Measurements from ENCODE around the gene CD46. TPM values are rescaled to one million over a fixed set of nuclear protein-coding genes. Genes with fewer than 3 reads are reported as not detected.

The CD46 gene
- total RNA-seq, 1 donor from 2014 or later = 214 TPM

DNA sequence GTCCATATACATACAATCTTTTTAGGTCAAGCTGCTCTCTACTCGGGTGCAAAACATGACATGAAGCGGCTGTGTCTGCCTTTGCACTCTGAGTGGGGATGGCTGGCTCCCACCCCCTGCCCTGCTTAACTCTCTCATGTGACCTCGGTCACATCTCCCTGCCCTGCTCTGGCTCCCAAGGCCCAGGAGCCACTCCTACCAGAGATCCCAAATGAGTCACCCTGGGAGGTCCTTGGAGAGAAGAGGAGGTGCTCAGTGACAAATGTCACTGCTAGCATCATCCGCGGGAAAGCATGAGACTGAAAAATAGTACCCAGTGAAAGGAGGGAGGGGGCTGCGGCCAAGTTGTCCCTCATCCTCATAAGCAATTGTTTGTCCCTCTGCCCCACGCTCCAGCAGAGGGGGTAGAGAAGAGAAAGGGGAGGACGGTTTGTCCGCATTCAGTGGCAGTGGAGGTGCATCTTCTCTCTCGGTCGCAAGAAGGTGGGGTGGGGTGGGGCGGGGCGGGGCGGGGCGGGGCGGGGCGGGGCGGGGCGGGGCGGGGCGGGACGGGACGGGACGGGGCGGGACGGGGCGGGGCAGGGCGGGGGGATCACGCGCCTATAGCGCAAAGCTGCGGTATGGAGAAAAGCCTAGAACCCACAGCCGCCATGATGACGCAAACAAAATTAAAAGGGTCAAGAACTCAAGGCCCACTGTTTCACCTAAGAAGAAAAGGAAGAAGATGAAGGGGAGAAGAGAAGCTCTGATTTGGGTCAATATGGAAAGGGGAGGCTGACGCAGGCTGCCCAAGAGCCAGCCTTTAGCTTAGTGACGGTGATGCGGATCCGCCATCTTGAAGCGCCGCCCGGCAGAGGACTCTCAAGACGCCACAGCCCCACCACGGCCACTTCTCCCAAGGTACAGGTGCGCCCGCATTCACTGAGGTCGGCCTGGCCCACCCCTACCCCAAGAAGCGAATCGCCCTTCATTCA is 66.2 kb downstream of the CD46 start:
- Mint-ChIP-seq H3K4me3 (ENCODE audit: low read depth) (no peak overlapping the region), H3K36me3 (ENCODE audit: insufficient read depth) (peaks cover 9% of the 10 kb centered on the region), H3K27me3 (no peaks in the 10 kb centered on the region), H3K9me3 (ENCODE audit: low read depth) (no peaks in the 10 kb centered on the region), H3K27ac (no peak overlapping the region), H3K4me1 (ENCODE audit: low read depth) (peaks cover 1% of the 10 kb centered on the region)
- TF ChIP-seq, protein P1, sequence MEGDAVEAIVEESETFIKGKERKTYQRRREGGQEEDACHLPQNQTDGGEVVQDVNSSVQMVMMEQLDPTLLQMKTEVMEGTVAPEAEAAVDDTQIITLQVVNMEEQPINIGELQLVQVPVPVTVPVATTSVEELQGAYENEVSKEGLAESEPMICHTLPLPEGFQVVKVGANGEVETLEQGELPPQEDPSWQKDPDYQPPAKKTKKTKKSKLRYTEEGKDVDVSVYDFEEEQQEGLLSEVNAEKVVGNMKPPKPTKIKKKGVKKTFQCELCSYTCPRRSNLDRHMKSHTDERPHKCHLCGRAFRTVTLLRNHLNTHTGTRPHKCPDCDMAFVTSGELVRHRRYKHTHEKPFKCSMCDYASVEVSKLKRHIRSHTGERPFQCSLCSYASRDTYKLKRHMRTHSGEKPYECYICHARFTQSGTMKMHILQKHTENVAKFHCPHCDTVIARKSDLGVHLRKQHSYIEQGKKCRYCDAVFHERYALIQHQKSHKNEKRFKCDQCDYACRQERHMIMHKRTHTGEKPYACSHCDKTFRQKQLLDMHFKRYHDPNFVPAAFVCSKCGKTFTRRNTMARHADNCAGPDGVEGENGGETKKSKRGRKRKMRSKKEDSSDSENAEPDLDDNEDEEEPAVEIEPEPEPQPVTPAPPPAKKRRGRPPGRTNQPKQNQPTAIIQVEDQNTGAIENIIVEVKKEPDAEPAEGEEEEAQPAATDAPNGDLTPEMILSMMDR (IDR thresholded peaks at IDR 0.05; ENCODE audit: unreplicated experiment) = no peak
- DNase-seq (ENCODE audit: low spot score, unreplicated experiment) = no peak

DNA sequence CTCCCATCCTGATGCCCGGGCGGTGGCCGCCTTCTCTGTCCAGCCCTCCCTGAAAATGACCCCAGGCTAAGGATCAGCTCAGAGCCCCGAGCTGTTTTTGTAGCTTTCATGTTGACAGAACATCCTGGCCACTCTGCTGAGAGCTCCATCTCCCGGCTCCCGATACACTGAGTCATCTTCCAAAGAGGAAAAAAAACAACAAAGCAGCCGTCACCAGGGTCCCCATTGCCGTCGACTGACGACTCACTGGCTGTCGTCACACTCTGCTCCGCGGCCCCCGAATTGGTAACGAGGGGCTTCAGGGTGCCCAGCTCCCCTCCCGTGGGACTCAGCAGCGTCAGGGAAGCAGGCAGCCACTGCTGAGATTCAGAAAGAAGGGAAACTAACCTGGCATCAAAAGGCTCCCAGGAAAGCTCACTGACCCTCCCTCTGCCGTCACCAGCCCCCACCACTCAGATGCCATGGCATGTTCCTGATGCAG is 67.2 kb downstream of the CD46 start:
- Mint-ChIP-seq H3K27me3 (no peaks in the 10 kb centered on the region), H3K36me3 (ENCODE audit: insufficient read depth) (peaks cover 11% of the 10 kb centered on the region), H3K9me3 (ENCODE audit: low read depth) (no peaks in the 10 kb centered on the region), H3K27ac (no peak overlapping the region), H3K4me1 (ENCODE audit: low read depth) (peaks cover 5% of the 10 kb centered on the region), H3K4me3 (ENCODE audit: low read depth) (no peak overlapping the region)
- TF ChIP-seq, protein P1 (IDR thresholded peaks at IDR 0.05; ENCODE audit: unreplicated experiment) = no peak
- no peak for DNase-seq (ENCODE audit: low spot score, unreplicated experiment)

DNA sequence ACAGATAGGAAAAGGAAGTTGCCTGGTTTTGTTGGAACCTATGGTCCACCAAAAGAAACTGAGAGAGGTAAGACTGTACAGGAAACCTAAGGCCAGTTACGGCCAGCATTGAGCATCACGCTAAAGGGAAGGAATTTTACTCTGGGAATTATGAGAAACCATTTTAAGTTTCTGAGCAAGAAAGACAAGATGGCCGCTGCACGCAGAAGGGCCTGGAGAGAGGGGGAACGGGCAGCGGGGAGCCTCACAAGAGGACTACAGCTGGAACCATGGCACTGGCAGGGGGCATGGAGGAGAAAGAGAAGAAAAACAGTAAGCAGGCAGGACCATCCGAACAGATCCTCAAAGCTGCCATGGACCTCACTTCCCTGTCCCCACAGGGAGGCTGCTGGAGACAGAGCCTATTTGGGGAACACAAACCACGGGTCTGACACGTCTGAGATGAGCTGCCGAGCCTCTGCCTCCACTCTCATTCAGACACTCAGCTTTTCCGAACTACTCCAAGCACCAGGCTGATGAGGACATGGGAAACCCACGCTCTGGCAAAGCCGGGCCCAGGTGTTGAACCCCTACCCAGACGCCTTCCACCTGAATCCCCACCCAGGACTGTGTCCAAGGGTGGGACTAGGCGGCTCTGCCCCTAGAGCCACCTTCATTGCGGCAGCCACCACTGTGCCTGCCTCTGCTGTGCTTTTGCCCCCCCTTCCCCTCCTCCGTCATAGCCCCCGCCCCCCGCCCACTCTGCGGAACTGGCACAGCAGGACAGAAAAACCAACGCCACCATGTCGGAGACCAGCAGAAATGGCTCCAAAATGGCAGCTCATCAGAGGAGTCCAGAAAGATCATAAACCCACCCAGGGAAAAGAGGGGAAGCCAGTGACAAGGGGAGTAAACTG is 69.0 kb downstream of the CD46 start:
- Mint-ChIP-seq H3K4me1 (ENCODE audit: low read depth) (peaks cover 12% of the 10 kb centered on the region), H3K9me3 (ENCODE audit: low read depth) (no peaks in the 10 kb centered on the region), H3K4me3 (ENCODE audit: low read depth) (no peak overlapping the region), H3K27me3 (no peaks in the 10 kb centered on the region), H3K27ac (peak overlapping the region; percentile 63), H3K36me3 (ENCODE audit: insufficient read depth) (peaks cover 9% of the 10 kb centered on the region)
- DNase-seq (ENCODE audit: low spot score, unreplicated experiment) = no peak
- TF ChIP-seq, protein P1 (IDR thresholded peaks at IDR 0.05; ENCODE audit: unreplicated experiment) = no peak

DNA sequence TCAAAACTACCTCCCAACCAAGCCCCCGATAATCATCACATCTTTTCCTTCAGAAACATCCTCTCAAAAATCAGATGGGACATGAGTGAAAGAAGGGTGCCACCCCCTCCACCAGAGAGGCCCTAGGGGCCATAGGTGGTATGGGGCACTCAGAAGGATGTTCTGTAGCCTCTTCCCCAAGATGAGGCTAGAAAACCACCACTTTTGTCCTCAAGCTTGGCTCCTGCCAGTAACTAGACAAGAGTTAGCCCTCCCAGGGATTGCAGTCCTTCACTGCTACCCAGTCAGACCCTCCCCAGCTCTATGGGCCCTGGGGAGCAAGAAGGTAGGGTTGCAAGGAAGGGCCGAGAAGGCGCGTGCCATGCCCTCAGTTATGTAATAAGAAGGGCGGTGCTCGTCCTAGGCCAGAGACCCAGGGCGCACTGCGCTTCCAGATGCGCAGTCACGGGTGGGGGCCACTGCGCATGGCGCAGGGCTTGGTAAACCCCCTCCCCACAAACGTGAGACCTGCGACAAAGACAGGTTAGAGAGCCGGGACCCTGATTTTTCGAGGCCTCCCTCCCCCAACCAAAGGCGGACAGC is 69.7 kb downstream of the CD46 start:
- Mint-ChIP-seq H3K36me3 (ENCODE audit: insufficient read depth) (peaks cover 7% of the 10 kb centered on the region), H3K9me3 (ENCODE audit: low read depth) (no peaks in the 10 kb centered on the region), H3K27me3 (no peaks in the 10 kb centered on the region), H3K4me1 (ENCODE audit: low read depth) (peaks cover 18% of the 10 kb centered on the region), H3K27ac (no peak overlapping the region), H3K4me3 (ENCODE audit: low read depth) (no peak overlapping the region)
- TF ChIP-seq, protein P1 (IDR thresholded peaks at IDR 0.05; ENCODE audit: unreplicated experiment) = no peak
- no peak for DNase-seq (ENCODE audit: low spot score, unreplicated experiment)
